ENCODE results near the gene ANKS1A.
A peak's percentile ranks its signal among the peaks of the same experiment; 100 is the strongest.

Gene ANKS1A

DNA sequence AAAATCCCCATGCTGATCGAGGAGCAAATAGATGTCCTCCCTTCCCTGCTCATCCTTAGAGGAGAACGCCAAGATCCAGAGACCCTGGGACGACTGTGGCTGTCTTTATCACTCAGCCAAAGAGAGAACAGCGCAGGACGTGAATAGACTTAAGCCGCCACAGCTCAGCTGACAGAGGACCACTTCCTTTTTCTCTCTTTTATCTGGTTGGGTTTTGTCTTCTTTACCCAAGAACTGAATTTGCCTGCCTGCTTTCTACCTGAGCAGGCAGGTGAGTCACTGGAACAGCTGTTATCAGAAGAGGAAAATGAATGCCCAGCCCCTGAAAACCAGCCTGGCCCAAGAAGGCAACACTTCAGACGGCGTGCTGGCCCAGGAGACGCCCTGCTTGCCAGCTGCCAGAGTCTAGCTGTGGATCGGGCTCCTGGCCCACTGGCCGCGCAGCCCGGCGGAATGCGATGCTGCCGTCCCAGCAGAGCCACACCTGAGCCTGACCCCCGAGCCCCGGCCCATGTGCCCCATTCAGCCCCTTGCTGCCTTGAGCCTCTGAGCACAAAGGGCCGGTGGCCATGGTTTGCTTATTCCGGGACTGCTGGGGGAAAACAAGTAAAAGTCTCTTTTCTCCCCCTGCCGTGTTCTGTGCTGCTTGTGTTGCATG lies 169.9 kb downstream of the ANKS1A start:
- Histone ChIP-seq H3K9me3 (ENCODE audit: insufficient read depth, low read depth, low read length) (no peaks in the 10 kb centered on the region), H4K8ac (ENCODE audit: low read depth, low read length) (no peak overlapping the region), H3K4me3 (ENCODE audit: low read depth, low read length) (no peak overlapping the region), H3K4me1 (ENCODE audit: control insufficient read depth in 1 of 2, insufficient read depth in 2 of 2, low read length in 2 of 2) (no peaks in the 10 kb centered on the region), H3K14ac (ENCODE audit: low read length) (no peak overlapping the region), H3K27me3 (ENCODE audit: insufficient read depth, low read length) (no peaks in the 10 kb centered on the region), H3K4ac (ENCODE audit: low read depth, low read length) (no peak overlapping the region), H2AFZ (ENCODE audit: insufficient read depth, low read length, poor library complexity) (no peak overlapping the region), H3K18ac (ENCODE audit: low read length) (no peak overlapping the region), H3K9ac (ENCODE audit: low read length) (no peak overlapping the region), H2BK5ac (ENCODE audit: low read depth, low read length, poor library complexity) (no peak overlapping the region), H3K79me1 (ENCODE audit: low read length) (no peaks in the 10 kb centered on the region), H3K36me3 (ENCODE audit: control insufficient read depth in 1 of 2, insufficient read depth in 2 of 2, low read length in 2 of 2) (peaks cover 88 to 94% of the 10 kb centered on the region in 2 experiments), H3K79me2 (ENCODE audit: control insufficient read depth, insufficient read depth, low read length, poor library complexity) (no peaks in the 10 kb centered on the region), H3K4me2 (ENCODE audit: low read length) (no peak overlapping the region), H3K23ac (ENCODE audit: low read length) (no peak overlapping the region), H2AK5ac (ENCODE audit: low read length) (no peak overlapping the region), H2BK120ac (ENCODE audit: insufficient read depth, low read length, poor library complexity) (no peak overlapping the region), H3K27ac (ENCODE audit: low read depth, low read length) (no peak overlapping the region), H4K91ac (ENCODE audit: low read depth, low read length) (no peak overlapping the region), H4K12ac (ENCODE audit: low read depth, low read length) (no peak overlapping the region), H2BK12ac (ENCODE audit: low read length) (no peak overlapping the region)
- no CpG with 5 or more reads among the region's 21 CpGs for WGBS (ENCODE audit: extremely low coverage, insufficient coverage, insufficient read length)
- DNase-seq, result no peak

DNA sequence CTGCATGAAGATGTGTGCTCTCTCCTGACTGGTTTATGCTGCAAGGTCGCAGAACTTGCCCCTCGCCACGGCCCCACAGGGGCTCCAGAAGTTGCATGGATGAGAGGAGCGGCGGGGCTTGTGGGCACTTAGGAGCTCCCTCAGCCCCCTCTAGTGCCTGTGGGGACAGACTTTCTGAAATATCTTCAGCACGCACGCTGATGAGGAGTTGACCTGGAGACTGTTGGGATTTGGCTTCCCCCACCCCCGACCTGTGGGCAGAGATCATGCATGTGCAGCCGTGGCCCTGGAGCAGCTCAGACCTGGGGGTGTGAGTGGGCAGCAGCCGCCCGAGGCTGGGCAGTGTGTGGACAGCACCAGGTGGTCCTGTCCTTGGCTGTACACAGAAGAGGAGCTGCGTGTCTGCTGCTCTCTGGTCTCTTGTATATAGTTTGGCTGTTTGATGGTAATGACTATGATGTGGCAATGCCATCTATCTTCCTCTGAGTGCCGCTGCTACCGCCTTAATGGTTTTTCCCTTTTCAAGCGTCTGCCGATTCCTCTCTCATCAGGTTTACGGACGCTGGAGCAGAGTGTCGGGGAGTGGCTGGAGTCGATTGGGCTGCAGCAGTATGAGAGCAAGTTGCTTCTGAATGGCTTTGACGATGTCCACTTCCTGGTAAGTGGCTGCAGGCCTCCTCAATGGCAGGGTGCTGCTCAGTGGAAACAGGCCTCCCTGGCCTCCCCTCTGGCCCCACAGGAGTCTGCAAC lies 170.7 kb downstream of the ANKS1A start:
- Histone ChIP-seq H2BK120ac (ENCODE audit: insufficient read depth, low read length, poor library complexity) (no peak overlapping the region), H3K9me3 (ENCODE audit: insufficient read depth, low read depth, low read length) (no peaks in the 10 kb centered on the region), H3K4me1 (ENCODE audit: control insufficient read depth in 1 of 2, insufficient read depth in 2 of 2, low read length in 2 of 2) (no peaks in the 10 kb centered on the region), H2BK12ac (ENCODE audit: low read length) (no peak overlapping the region), H3K23ac (ENCODE audit: low read length) (no peak overlapping the region), H2AFZ (ENCODE audit: insufficient read depth, low read length, poor library complexity) (no peak overlapping the region), H3K18ac (ENCODE audit: low read length) (no peak overlapping the region), H2BK5ac (ENCODE audit: low read depth, low read length, poor library complexity) (no peak overlapping the region), H3K4me3 (ENCODE audit: low read depth, low read length) (no peak overlapping the region), H3K9ac (ENCODE audit: low read length) (no peak overlapping the region), H4K91ac (ENCODE audit: low read depth, low read length) (no peak overlapping the region), H4K8ac (ENCODE audit: low read depth, low read length) (no peak overlapping the region), H3K79me1 (ENCODE audit: low read length) (no peaks in the 10 kb centered on the region), H3K14ac (ENCODE audit: low read length) (no peak overlapping the region), H3K27me3 (ENCODE audit: insufficient read depth, low read length) (no peaks in the 10 kb centered on the region), H3K4me2 (ENCODE audit: low read length) (no peak overlapping the region), H3K79me2 (ENCODE audit: control insufficient read depth, insufficient read depth, low read length, poor library complexity) (no peaks in the 10 kb centered on the region), H2AK5ac (ENCODE audit: low read length) (no peak overlapping the region), H4K12ac (ENCODE audit: low read depth, low read length) (no peak overlapping the region), H3K36me3 (ENCODE audit: control insufficient read depth in 1 of 2, insufficient read depth in 2 of 2, low read length in 2 of 2) (peaks cover 89 to 95% of the 10 kb centered on the region in 2 experiments), H3K4ac (ENCODE audit: low read depth, low read length) (no peak overlapping the region), H3K27ac (ENCODE audit: low read depth, low read length) (no peak overlapping the region)
- no CpG with 5 or more reads among the region's 21 CpGs for WGBS (ENCODE audit: extremely low coverage, insufficient coverage, insufficient read length)
- DNase-seq, result no peak

DNA sequence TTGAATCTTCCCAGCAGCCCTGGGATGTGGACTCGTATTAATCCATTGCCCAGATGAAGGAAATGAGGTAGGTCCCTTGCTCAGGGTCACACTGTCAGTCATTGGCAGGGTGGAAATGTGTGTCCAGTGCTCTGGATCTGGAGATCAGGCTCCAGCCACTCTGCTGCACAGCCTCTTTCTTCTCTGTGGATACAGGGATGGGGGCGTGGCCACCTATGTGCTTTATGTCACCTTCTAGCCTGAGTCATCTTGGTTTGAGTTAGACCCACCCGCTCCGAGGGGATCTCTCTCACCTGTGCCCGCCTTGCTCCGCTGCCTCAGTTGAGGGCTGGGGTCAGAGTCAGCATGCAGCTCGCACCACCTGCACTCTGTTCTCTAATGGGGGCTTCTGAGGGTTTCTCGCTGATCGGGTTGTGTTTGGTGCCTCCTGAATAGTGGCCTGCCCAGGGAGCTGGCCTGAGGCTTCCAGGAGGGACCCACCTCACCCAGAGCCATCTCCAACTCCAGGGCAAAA lies 172.1 kb downstream of the ANKS1A start:
- H3K27ac ChIP-seq (ENCODE audit: low read depth, low read length), result no peak overlapping the region
- H3K23ac ChIP-seq (ENCODE audit: low read length), result no peak overlapping the region
- H3K79me2 ChIP-seq (ENCODE audit: control insufficient read depth, insufficient read depth, low read length, poor library complexity), result no peaks in the 10 kb centered on the region
- H3K18ac ChIP-seq (ENCODE audit: low read length), result no peak overlapping the region
- H3K4me2 ChIP-seq (ENCODE audit: low read length), result no peak overlapping the region
- no peak overlapping the region for H2BK120ac ChIP-seq (ENCODE audit: insufficient read depth, low read length, poor library complexity)
- H2BK5ac ChIP-seq (ENCODE audit: low read depth, low read length, poor library complexity), result no peak overlapping the region
- H3K4me1 ChIP-seq (ENCODE audit: control insufficient read depth in 1 of 2, insufficient read depth in 2 of 2, low read length in 2 of 2), result peaks cover 0 to 2% of the 10 kb centered on the region in 2 experiments
- H3K14ac ChIP-seq (ENCODE audit: low read length), result no peak overlapping the region
- no peaks in the 10 kb centered on the region for H3K9me3 ChIP-seq (ENCODE audit: insufficient read depth, low read depth, low read length)
- WGBS (ENCODE audit: extremely low coverage, insufficient coverage, insufficient read length), result no CpG with 5 or more reads among the region's 9 CpGs
- H4K8ac ChIP-seq (ENCODE audit: low read depth, low read length), result no peak overlapping the region
- peaks cover 89 to 95% of the 10 kb centered on the region in 2 experiments for H3K36me3 ChIP-seq (ENCODE audit: control insufficient read depth in 1 of 2, insufficient read depth in 2 of 2, low read length in 2 of 2)
- H4K91ac ChIP-seq (ENCODE audit: low read depth, low read length), result no peak overlapping the region
- H3K27me3 ChIP-seq (ENCODE audit: insufficient read depth, low read length), result no peaks in the 10 kb centered on the region
- H4K12ac ChIP-seq (ENCODE audit: low read depth, low read length), result no peak overlapping the region
- no peak overlapping the region for H3K4me3 ChIP-seq (ENCODE audit: low read depth, low read length)
- no peak overlapping the region for H3K9ac ChIP-seq (ENCODE audit: low read length)
- DNase-seq, result no peak
- H2AFZ ChIP-seq (ENCODE audit: insufficient read depth, low read length, poor library complexity), result no peak overlapping the region
- H2AK5ac ChIP-seq (ENCODE audit: low read length), result no peak overlapping the region
- no peaks in the 10 kb centered on the region for H3K79me1 ChIP-seq (ENCODE audit: low read length)
- no peak overlapping the region for H3K4ac ChIP-seq (ENCODE audit: low read depth, low read length)
- H2BK12ac ChIP-seq (ENCODE audit: low read length), result no peak overlapping the region

DNA sequence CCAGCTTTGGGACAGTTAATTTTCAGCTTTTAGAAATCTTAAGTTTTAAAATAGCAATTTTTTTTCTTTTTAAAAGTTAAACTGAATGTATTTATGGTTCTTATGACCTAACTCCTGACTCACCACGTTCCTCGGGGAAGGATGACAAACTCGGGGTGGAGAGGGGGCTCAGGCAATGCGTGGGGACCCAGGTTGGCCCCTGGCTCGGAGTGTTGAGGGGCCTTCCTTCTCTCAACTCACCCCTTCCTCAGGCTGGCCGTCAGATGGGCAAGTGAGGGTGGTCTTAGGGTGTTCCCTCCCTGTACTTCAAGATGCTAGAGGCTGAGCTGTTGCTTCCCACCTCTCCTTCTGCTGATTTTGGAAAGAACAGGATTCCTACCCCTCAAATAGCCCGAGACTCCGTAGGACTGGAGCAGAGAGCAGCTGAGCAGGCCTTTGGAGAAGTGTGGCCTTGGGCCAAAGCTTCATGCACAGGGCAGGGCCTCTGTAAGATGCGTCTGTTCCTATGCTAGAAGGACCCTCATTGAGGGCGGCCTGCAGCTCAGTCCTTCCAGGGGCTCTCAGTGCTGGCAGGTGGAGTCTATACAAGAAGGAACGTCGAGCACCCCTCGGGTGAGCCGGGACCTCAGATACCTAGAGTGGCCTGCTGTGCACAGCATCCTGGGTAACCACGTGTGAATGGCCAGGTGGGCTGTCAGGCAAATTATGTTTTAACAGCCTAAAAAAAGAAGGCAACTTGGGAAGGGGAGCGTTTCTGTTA lies 172.8 kb downstream of the ANKS1A start:
- Histone ChIP-seq H3K18ac (ENCODE audit: low read length) (peak overlapping the region; percentile 15), H3K4ac (ENCODE audit: low read depth, low read length) (no peak overlapping the region), H2BK120ac (ENCODE audit: insufficient read depth, low read length, poor library complexity) (no peak overlapping the region), H3K4me2 (ENCODE audit: low read length) (no peak overlapping the region), H2AK5ac (ENCODE audit: low read length) (no peak overlapping the region), H3K27me3 (ENCODE audit: insufficient read depth, low read length) (no peaks in the 10 kb centered on the region), H2BK12ac (ENCODE audit: low read length) (no peak overlapping the region), H4K91ac (ENCODE audit: low read depth, low read length) (no peak overlapping the region), H3K9ac (ENCODE audit: low read length) (no peak overlapping the region), H3K4me3 (ENCODE audit: low read depth, low read length) (no peak overlapping the region), H4K12ac (ENCODE audit: low read depth, low read length) (no peak overlapping the region), H4K8ac (ENCODE audit: low read depth, low read length) (no peak overlapping the region), H3K23ac (ENCODE audit: low read length) (no peak overlapping the region), H3K79me2 (ENCODE audit: control insufficient read depth, insufficient read depth, low read length, poor library complexity) (no peaks in the 10 kb centered on the region), H3K9me3 (ENCODE audit: insufficient read depth, low read depth, low read length) (no peaks in the 10 kb centered on the region), H2BK5ac (ENCODE audit: low read depth, low read length, poor library complexity) (no peak overlapping the region), H3K4me1 (ENCODE audit: control insufficient read depth in 1 of 2, insufficient read depth in 2 of 2, low read length in 2 of 2) (peaks cover 0 to 5% of the 10 kb centered on the region in 2 experiments), H3K27ac (ENCODE audit: low read depth, low read length) (no peak overlapping the region), H3K36me3 (ENCODE audit: control insufficient read depth in 1 of 2, insufficient read depth in 2 of 2, low read length in 2 of 2) (peaks cover 91 to 98% of the 10 kb centered on the region in 2 experiments), H3K14ac (ENCODE audit: low read length) (no peak overlapping the region), H2AFZ (ENCODE audit: insufficient read depth, low read length, poor library complexity) (no peak overlapping the region), H3K79me1 (ENCODE audit: low read length) (no peaks in the 10 kb centered on the region)
- DNase-seq, result no peak
- WGBS (ENCODE audit: extremely low coverage, insufficient coverage, insufficient read length), result no CpG with 5 or more reads among the region's 16 CpGs

Data from trophoblast cell (in vitro differentiated cells and primary cell).